Stimulated activated CD4-positive, alpha-beta T cell treated with anti-CD3 and anti-CD28 coated beads, TNF-alpha, amount 100 ng/mL, for 48 hours (primary cell): ENCODE results near the gene SLC35F3.
"Not testable (repeated sequence)": the region's sequence is repeated elsewhere in the genome, so short reads cannot be mapped to it uniquely, and the experiment has no call there.

Experiments
- DNase-seq, 3 donors: peaks; one replicate each; pipeline ENCODE4 v3.0.0-alpha.2; 2020; ENCODE audit warnings: low read depth in 3 of 3

The SLC35F3 gene

GRCh38 chr1:234288946-234289345 lies 384.5 kb downstream of the SLC35F3 start:
- no peak for DNase-seq

- DNase-seq = no peak
Measured at GRCh38 chr1:234289538-234290305, 385.2 kb downstream of the SLC35F3 start.

- no peak for DNase-seq
Measured at GRCh38 chr1:234292011-234292410, 387.5 kb downstream of the SLC35F3 start.

GRCh38 chr1:234292548-234292947 lies 388.1 kb downstream of the SLC35F3 start:
- DNase-seq = no peak

DNA sequence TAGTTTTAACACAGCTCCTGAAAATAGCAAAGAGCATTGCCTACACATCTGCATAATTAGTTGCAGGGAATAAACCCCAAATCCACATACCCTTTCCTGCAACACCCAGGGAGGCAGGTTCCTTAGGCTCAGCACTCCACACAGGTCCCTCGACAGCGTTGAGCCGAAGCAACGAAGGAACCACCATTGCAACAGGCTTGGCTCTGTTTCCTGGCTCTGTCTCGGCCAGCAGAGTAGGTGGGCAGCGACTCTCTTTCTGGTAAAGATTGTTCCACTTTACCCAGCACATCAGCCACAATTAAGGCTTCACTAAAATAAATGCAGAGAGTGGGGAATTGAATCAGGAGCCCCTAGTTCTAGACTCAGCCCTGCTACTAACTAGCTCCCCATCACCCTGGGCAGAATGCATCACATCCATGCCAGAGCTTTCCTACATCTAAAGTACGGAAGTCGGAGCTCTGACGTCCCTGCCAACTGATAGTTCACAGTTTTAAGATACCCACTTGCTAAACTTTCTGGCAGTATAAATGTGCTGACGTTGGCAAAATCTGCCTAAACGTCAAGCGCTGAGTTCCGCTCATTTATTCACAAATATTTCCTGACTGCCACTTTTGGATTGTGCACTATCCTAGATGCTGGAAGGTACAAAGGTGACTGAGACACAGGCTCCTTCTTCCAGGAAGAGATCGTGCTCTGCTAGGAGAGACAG lies 389.8 kb downstream of the SLC35F3 start:
- DNase-seq = no peak

GRCh38 chr1:234295068-234295467 lies 390.6 kb downstream of the SLC35F3 start:
- DNase-seq = no peak

DNA sequence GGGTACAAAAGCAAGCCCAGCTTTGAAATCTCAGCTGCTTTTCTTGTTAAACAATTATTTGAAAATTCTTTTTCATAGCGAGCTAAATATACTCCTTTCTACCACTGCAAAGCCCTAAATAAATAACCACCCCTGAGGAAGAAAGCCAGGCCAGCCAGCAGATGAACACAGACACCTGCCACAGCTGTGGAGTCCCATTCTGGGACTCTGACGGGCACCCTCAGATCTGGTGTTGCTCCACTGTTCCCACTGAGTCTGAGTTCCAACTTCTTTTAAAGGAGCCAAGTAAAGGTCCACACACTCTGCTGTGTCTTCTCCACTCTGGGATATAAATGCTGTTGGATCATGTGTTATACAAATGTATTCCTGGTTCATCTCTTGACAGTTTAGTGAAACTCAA lies 391.1 kb downstream of the SLC35F3 start:
- DNase-seq = no peak

GRCh38 chr1:234296496-234296895 lies 392.0 kb downstream of the SLC35F3 start:
- DNase-seq = no peak

DNA sequence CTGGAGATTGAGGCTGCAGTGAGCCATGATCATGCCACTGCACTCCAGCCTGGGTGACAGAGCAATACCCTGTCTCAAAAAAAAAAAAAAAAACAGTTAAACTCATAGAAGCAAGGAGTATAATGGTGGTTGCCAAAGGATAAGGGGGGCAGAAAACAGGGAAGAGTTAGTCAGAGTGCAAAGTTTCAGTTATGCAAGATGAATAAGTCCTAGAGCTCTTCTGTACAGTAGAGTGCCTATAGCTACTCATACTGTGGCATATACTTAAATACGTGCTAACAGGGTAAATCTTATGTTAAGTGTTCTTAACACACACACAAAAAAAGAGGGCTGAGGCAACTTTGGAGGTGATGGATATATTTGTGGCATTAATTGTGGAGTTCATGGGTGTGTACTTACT lies 393.2 kb downstream of the SLC35F3 start:
- no peak for DNase-seq

GRCh38 chr1:234300096-234300495 lies 395.6 kb downstream of the SLC35F3 start:
- DNase-seq = no peak

DNA sequence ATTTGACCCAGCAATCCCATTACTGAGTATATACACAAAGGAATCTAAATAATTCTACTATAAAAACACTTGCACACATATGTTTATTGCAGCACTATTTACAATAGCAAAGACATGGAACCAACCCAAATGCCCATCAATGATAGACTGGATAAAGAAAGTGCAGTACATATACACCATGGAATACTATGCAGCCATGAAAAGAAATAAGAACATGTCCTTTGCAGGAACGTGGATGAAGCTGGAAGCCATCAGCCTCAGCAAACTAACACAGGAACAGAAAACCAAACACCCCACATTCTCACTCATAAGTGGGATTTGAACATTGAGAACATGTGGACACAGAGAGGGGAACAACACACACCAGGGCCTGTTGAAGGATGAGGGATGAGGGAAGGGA lies 397.2 kb downstream of the SLC35F3 start:
- not testable (repeated sequence) for DNase-seq

DNA sequence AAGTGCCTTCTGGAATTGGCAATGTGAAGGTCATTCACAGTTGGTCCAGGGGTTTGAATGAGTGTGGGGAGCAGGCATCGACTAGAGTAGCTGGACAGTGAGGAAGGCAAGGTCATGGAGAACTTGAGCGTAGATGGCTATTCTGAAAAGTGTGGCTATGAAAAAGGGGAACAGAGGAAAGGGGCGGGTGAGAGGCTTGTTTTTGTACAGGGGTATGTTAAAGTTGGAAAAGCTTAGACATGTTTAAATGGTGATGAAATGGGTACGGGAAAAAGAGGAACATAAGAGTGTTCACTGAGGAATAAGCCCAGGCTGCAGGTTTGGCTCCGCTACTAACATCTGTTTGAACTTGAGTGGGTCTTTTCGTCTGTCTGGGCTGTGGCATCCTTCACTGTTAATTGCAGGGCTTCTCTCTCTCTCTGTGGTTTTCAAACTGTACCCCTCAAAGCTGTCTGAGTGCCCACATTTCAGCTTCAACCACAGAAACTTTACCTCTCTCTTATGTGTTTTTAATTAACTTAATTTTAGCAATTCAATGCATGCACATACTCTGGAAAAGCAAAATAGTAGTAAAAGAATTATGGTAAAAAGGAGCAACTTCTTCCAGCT lies 398.0 kb downstream of the SLC35F3 start:
- DNase-seq = no peak

- no peak for DNase-seq
Measured at GRCh38 chr1:234303231-234303630, 398.8 kb downstream of the SLC35F3 start.

DNA sequence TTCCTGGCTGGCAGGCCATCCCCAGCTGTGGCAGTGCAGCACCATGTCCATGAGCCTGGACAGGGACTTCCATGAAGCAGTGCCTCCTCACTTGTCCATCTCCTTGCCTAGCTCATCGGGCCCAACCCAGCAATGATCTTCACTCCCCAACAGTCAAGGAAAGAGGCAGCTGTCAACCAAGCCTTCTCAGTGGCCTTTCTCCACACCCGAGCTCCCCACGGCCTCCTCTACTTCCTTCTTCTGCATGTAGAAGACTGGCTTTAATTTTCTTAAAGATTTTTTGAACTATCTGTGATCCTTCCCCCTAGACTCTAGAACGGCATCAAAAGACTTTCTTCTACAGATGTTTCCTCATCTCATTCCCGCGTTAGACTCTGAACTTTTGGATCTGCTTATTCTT lies 403.2 kb downstream of the SLC35F3 start:
- DNase-seq = no peak

GRCh38 chr1:234309243-234309597 lies 404.7 kb downstream of the SLC35F3 start:
- DNase-seq = no peak

- DNase-seq = peak; percentile 62 to 76 (median 65)
Measured at GRCh38 chr1:234309598-234310459, 405.4 kb downstream of the SLC35F3 start.

DNA sequence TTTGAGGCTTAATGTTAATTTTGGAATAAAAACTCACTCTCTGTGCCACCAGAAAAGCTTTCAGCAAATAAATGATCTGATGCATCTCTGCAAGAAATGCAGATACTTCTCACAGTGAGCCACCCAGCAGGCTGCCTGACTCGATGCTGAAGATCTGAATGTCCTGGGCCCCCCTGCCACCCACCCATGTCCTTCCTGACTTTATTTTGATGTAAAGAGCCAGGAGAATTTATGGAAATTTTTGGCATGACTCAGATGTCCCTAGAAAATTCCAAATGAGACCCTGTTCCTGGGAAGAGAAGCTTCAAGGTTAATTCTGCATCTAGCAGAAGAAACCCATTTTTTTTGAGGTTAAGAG lies 406.0 kb downstream of the SLC35F3 start:
- DNase-seq = no peak

DNA sequence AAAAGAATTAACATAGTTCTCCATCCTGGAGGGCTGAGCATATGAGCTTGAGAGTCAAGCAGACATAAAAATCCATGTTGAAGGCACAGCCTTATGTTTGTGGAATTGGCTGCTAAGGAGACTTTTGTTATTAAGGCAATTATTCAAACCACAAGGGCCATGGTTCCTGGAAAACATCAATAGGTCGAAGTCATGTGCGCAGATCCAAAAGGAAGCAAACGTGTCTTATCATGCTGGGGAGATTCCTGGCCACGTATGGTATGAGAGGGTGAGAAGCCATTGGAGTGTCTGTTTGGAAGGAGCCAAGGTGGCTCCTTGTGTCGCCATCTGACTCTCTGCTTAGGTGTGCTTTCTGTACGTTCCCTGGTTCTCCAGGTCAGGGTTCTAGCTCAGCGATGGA lies 406.9 kb downstream of the SLC35F3 start:
- no peak for DNase-seq

- DNase-seq = peak in 1 of 3 donors; percentile 13
Measured at GRCh38 chr1:234313171-234313570, 408.7 kb downstream of the SLC35F3 start.

DNA sequence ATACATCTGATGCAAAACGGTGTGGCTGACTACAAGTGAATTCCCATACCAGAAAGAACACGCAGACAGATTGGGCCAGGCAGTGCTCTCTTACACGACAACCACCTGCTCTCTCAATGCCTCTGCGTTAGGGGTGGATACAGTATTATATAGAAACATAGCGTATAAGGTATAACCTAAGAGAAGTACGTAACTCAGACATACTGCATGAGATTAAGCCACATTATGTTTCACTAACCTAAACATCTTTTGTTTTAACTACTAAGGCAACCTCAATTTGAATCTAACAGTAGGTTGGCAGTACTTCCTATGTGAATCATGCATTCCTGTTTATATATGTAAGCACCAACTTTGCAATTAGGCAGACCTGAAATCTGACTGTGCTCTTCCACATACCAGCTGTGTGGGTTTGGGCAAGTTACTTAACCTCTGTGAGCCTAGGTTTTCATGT lies 410.6 kb downstream of the SLC35F3 start:
- peak in 1 of 3 donors; percentile 25 for DNase-seq

DNA sequence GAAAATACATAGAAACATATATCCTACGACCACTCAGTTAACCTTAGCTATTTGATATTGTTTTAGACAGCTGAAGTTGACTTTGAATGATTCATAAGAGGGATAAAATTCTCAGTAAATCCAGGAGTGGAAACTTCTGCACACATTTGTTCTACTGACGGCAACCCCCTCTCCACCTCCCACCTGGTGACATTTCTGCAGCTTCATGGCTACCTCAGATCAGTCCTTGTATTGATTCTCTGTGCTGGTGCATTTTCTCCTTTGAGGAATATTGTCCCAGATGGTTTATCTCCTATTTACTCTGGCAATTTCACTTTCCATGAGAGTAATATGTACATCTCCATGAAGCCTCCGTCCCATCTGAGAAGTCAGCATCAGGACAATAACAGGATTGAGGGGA lies 411.1 kb downstream of the SLC35F3 start:
- peak in 1 of 3 donors; percentile 26 for DNase-seq

DNA sequence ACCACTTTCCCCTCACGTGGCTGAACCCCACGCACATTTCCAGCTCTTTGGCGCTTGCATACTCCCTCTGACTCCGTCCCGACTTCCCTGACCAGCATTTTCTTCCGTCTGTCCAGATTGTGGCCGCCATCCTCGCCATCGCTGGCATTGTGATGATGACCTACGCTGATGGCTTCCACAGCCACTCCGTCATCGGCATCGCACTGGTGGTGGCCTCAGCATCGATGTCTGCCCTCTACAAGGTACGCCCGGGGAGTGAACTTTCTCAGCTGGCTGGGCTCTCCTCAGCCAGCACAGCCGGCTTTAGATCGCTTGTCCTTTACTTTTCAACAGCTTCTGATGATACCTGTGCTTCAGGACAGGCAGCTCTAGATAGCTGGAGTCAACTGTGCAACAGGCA lies 412.0 kb downstream of the SLC35F3 start:
- DNase-seq = no peak
